Measurements from ENCODE around the gene CHST8.
"Not testable (repeated sequence)": the region's sequence is repeated elsewhere in the genome, so short reads cannot be mapped to it uniquely, and the experiment has no call there.

Gene CHST8

GRCh38 chr19:33621811-33622504, at the start of gene CHST8:
Gene CHST8, plus strand, starts transcription at chr19:33621953. Its CDS starts 67,309 bp downstream, at chr19:33689262.
- peak; percentile 3 for DNase-seq

- no peak for DNase-seq
Measured at GRCh38 chr19:33572929-33573328, 48.8 kb upstream of the CHST8 start.

- no peak for DNase-seq
Measured at GRCh38 chr19:33574824-33575223, 46.9 kb upstream of the CHST8 start.

- no peak for DNase-seq
Measured at GRCh38 chr19:33578697-33579096, 43.1 kb upstream of the CHST8 start.

GRCh38 chr19:33580026-33580644, 41.6 kb upstream of the CHST8 start:
- DNase-seq: no peak

GRCh38 chr19:33580645-33581037, 41.1 kb upstream of the CHST8 start:
- no peak for DNase-seq

- no peak for DNase-seq
Measured at GRCh38 chr19:33582914-33583313, 38.8 kb upstream of the CHST8 start.

GRCh38 chr19:33587150-33587549, 34.6 kb upstream of the CHST8 start:
- no peak for DNase-seq

- DNase-seq: no peak
Measured at GRCh38 chr19:33590224-33590623, 31.5 kb upstream of the CHST8 start.

GRCh38 chr19:33595783-33596182, 26.0 kb upstream of the CHST8 start:
- DNase-seq: peak; percentile 3

GRCh38 chr19:33601583-33601982, 20.2 kb upstream of the CHST8 start:
- DNase-seq: no peak

- DNase-seq: no peak
Measured at GRCh38 chr19:33602576-33603204, 19.1 kb upstream of the CHST8 start.

- no peak for DNase-seq
Measured at GRCh38 chr19:33603377-33603776, 18.4 kb upstream of the CHST8 start.

- no peak for DNase-seq
Measured at GRCh38 chr19:33604651-33605050, 17.1 kb upstream of the CHST8 start.

- not testable (repeated sequence) for DNase-seq
Measured at GRCh38 chr19:33605803-33606295, 15.9 kb upstream of the CHST8 start.

GRCh38 chr19:33606556-33606955, 15.2 kb upstream of the CHST8 start:
- no peak for DNase-seq

GRCh38 chr19:33609353-33609752, 12.4 kb upstream of the CHST8 start:
- no peak for DNase-seq

- no peak for DNase-seq
Measured at GRCh38 chr19:33610588-33610987, 11.2 kb upstream of the CHST8 start.

- DNase-seq: no peak
Measured at GRCh38 chr19:33612928-33613619, 8.7 kb upstream of the CHST8 start.

- DNase-seq: no peak
Measured at GRCh38 chr19:33613620-33614000, 8.1 kb upstream of the CHST8 start.

GRCh38 chr19:33616346-33616745, 5.4 kb upstream of the CHST8 start:
- no peak for DNase-seq

- DNase-seq: no peak
Measured at GRCh38 chr19:33616857-33617256, 4.9 kb upstream of the CHST8 start.

GRCh38 chr19:33618363-33618762, 3.4 kb upstream of the CHST8 start:
- DNase-seq: not testable (repeated sequence)

- no peak for DNase-seq
Measured at GRCh38 chr19:33618884-33619283, 2.9 kb upstream of the CHST8 start.

Data from hematopoietic multipotent progenitor cell treated with erythropoietin and hydrocortisone succinate and interleukin-3 and kit ligand, for 8 days (in vitro differentiated cells).